ENCODE results near the gene CENPQ. TPM values are rescaled to one million over a fixed set of nuclear protein-coding genes. Genes with fewer than 3 reads are reported as not detected.
A peak's percentile ranks its signal among the peaks of the same experiment; 100 is the strongest.

Gene CENPQ
- total RNA-seq, 1 donor from 2014 or later: 5.0 TPM

DNA sequence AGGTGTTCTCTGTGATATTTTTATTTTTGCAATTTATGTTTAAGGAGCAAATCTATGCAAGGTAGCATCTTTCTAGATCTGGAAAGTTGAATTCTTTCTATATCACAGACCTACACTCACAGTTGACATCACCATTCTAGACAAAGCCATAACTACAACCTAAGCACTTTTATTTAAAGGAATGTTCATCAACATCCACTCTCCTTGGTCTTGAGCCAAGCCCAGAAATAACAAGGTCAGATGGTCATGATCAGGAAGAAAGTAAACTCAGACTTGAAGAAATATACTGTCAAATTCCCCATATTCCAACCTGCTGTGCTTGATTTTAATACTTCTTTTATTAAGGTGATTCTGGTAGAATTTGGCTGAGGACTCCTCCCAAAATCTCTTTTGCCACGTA, 32.3 kb upstream of the CENPQ start:
- H3K4me3 Mint-ChIP-seq: no peak overlapping the region
- H3K27me3 Mint-ChIP-seq (ENCODE audit: low read depth): no peaks in the 10 kb centered on the region
- peaks cover 27% of the 10 kb centered on the region for H3K36me3 Mint-ChIP-seq
- peaks cover 3% of the 10 kb centered on the region for H3K9me3 Mint-ChIP-seq
- DNase-seq (ENCODE audit: low spot score in 2 of 2, unreplicated experiment in 2 of 2): no peak
- H3K4me1 Mint-ChIP-seq: no peaks in the 10 kb centered on the region
- TF ChIP-seq, protein P1, sequence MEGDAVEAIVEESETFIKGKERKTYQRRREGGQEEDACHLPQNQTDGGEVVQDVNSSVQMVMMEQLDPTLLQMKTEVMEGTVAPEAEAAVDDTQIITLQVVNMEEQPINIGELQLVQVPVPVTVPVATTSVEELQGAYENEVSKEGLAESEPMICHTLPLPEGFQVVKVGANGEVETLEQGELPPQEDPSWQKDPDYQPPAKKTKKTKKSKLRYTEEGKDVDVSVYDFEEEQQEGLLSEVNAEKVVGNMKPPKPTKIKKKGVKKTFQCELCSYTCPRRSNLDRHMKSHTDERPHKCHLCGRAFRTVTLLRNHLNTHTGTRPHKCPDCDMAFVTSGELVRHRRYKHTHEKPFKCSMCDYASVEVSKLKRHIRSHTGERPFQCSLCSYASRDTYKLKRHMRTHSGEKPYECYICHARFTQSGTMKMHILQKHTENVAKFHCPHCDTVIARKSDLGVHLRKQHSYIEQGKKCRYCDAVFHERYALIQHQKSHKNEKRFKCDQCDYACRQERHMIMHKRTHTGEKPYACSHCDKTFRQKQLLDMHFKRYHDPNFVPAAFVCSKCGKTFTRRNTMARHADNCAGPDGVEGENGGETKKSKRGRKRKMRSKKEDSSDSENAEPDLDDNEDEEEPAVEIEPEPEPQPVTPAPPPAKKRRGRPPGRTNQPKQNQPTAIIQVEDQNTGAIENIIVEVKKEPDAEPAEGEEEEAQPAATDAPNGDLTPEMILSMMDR (IDR thresholded peaks at IDR 0.05; ENCODE audit: unreplicated experiment): no peak
- no peak overlapping the region for H3K27ac Mint-ChIP-seq

DNA sequence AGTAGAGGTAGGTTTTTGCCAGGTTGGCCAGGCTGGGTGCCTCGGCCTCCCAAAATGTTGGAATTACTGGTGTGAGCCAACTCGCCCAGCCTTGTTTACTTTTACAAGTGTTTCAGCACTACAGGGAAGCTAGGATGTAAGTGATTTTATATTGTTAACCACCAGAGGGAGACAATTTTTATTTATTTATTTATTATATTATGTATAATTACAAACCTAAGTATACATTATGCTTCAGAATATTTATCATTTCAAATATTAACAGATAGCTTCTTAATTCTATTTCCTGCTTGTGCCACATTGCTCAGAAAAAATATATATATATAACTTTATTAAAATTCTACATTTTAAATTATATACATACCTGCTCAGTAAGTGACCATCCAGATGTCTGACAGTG, 9.9 kb upstream of the CENPQ start:
- no peak overlapping the region for H3K27ac Mint-ChIP-seq

DNA sequence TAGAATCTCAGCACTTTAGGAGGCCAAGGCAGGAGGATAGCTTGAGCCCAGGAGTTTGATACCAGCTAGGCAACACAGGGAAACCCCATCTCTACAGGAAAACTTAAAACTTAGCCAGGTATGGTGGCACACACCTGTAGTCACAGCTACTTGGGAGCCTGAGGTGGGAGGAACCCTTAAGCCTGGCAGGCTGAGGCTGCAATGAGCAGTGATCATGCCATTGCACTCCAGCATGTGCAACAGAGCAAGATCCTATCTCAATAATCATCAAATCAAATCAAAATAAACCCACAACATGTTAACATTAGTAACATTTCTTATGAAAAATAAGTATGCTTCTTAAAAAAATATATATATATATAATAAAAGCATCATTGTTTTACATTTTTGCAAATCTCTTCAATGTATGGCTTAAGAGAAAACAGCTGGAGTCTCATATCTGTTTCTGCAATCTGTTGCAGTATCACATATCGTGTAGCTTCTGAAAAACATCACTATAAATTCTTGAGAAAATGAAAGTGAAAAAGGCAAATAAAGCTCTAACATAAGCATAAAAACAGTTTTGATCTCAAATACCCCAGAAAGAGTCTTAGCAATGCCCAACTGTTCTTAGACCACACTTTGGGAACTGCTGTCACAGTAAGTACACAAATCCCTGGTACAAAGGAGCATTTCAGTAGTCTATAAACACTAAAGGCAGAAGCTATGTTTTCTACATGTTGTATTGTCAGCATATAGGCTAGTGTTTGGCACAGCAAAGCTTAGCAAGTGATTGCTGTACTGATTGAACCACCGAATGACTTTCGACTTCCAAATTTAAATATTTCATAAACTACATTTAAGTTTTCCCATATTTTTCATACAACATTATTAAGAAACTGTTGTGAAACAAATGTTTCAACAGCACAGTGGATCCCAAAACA, 8.1 kb upstream of the CENPQ start:
- H3K36me3 Mint-ChIP-seq: peaks cover 26% of the 10 kb centered on the region
- no peak for DNase-seq (ENCODE audit: low spot score in 2 of 2, unreplicated experiment in 2 of 2)
- TF ChIP-seq, protein P1 (IDR thresholded peaks at IDR 0.05; ENCODE audit: unreplicated experiment): no peak
- H3K27me3 Mint-ChIP-seq (ENCODE audit: low read depth): no peaks in the 10 kb centered on the region
- no peaks in the 10 kb centered on the region for H3K9me3 Mint-ChIP-seq
- no peak overlapping the region for H3K27ac Mint-ChIP-seq
- H3K4me1 Mint-ChIP-seq: no peaks in the 10 kb centered on the region
- no peak overlapping the region for H3K4me3 Mint-ChIP-seq

More for the DNA sequence above, 9.9 kb upstream of the CENPQ start:
- Mint-ChIP-seq H3K4me1 (no peaks in the 10 kb centered on the region), H3K27me3 (ENCODE audit: low read depth) (no peaks in the 10 kb centered on the region), H3K4me3 (no peak overlapping the region), H3K36me3 (peaks cover 21% of the 10 kb centered on the region), H3K9me3 (no peaks in the 10 kb centered on the region)
- DNase-seq (ENCODE audit: low spot score in 2 of 2, unreplicated experiment in 2 of 2): no peak
- TF ChIP-seq, protein P1 (IDR thresholded peaks at IDR 0.05; ENCODE audit: unreplicated experiment): peak; percentile 77

DNA sequence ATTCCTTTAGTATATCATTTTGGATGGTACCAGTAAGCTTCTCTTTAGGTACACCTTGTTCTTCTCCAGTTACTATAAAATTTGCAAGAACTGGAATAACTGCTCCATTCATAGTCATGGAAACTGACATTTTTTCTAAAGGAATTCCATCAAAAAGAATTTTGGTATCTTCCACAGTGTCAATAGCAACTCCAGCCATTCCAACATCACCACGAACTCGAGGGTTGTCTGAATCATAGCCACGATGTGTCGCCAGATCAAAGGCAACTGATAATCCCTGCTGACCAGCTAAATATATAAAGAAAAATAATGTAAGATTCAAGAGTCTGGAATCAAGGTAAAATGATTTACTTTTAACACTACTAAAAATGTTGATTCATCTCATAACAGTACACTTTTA, 5.4 kb upstream of the CENPQ start:
- Mint-ChIP-seq H3K9me3 (no peaks in the 10 kb centered on the region), H3K27me3 (ENCODE audit: low read depth) (no peaks in the 10 kb centered on the region), H3K4me1 (peaks cover 16% of the 10 kb centered on the region), H3K27ac (no peak overlapping the region), H3K36me3 (peaks cover 18% of the 10 kb centered on the region), H3K4me3 (no peak overlapping the region)
- DNase-seq (ENCODE audit: low spot score in 2 of 2, unreplicated experiment in 2 of 2): no peak
- TF ChIP-seq, protein P1 (IDR thresholded peaks at IDR 0.05; ENCODE audit: unreplicated experiment): no peak

DNA sequence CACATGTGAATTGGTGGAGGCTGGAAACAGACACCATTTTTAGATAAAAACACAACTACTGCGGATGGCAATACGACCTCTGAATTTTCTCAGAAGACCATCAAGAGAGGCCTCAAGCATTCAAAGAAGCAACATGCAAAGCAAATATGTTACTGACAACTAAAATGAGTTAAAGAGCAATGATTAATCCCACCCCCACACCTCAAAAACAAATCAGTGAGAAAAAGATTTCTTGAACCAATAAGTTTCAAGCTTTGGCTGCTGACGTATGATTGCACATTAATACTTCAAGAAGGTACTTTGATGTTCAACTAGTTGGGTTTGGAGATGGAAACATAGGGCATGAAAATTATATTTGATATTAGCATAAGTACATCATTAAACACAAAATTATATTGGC, 1.1 kb upstream of the CENPQ start:
- Mint-ChIP-seq H3K4me3 (peak overlapping the region; percentile 99), H3K27me3 (ENCODE audit: low read depth) (no peaks in the 10 kb centered on the region), H3K4me1 (peaks cover 24% of the 10 kb centered on the region), H3K9me3 (no peaks in the 10 kb centered on the region), H3K27ac (peak overlapping the region; percentile 97), H3K36me3 (peaks cover 10% of the 10 kb centered on the region)
- TF ChIP-seq, protein P1 (IDR thresholded peaks at IDR 0.05; ENCODE audit: unreplicated experiment): no peak
- no peak for DNase-seq (ENCODE audit: low spot score in 2 of 2, unreplicated experiment in 2 of 2)

Measured in mesothelial cell of epicardium (in vitro differentiated cells).